ENCODE measurements around the gene DMRTC2. TPM values are rescaled to one million over a fixed set of nuclear protein-coding genes. Genes with fewer than 3 reads are reported as not detected.

The DMRTC2 gene
- total and polyA plus RNA-seq, 8 donors, result not detected

- H3K4me1 ChIP-seq, result no peaks in the 10 kb centered on the region
- intact Hi-C loops (cut with DNase I; ENCODE audit: low total_unique reads), result no loop called here
- WGBS, 5 donors, result 43 to 50% (median 46%) methylated on average over 2 of the region's 2 CpGs
- H3K36me3 ChIP-seq, result no peaks in the 10 kb centered on the region
- H3K27me3 ChIP-seq, result peaks cover 0 to 13% (median 0%) of the 10 kb centered on the region in 3 donors
- peak in 1 of 2 donors; percentile 9 for DNase-seq
- TF ChIP-seq POLR2AphosphoS5 (IDR thresholded peaks at IDR 0.05) (no peak), EP300 (IDR thresholded peaks at IDR 0.05) (no peak)
- TF ChIP-seq, protein P1, sequence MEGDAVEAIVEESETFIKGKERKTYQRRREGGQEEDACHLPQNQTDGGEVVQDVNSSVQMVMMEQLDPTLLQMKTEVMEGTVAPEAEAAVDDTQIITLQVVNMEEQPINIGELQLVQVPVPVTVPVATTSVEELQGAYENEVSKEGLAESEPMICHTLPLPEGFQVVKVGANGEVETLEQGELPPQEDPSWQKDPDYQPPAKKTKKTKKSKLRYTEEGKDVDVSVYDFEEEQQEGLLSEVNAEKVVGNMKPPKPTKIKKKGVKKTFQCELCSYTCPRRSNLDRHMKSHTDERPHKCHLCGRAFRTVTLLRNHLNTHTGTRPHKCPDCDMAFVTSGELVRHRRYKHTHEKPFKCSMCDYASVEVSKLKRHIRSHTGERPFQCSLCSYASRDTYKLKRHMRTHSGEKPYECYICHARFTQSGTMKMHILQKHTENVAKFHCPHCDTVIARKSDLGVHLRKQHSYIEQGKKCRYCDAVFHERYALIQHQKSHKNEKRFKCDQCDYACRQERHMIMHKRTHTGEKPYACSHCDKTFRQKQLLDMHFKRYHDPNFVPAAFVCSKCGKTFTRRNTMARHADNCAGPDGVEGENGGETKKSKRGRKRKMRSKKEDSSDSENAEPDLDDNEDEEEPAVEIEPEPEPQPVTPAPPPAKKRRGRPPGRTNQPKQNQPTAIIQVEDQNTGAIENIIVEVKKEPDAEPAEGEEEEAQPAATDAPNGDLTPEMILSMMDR (IDR thresholded peaks at IDR 0.05), result no peak
- H3K4me3 ChIP-seq, result no peak overlapping the region
- peak overlapping the region in 2 of 5 donors; percentile 57 to 71 for H3K27ac ChIP-seq
- no peaks in the 10 kb centered on the region for H3K9me3 ChIP-seq
These were observed 43.0 kb upstream of the DMRTC2 start for GRCh38 chr19:41801792-41802211.

DNA sequence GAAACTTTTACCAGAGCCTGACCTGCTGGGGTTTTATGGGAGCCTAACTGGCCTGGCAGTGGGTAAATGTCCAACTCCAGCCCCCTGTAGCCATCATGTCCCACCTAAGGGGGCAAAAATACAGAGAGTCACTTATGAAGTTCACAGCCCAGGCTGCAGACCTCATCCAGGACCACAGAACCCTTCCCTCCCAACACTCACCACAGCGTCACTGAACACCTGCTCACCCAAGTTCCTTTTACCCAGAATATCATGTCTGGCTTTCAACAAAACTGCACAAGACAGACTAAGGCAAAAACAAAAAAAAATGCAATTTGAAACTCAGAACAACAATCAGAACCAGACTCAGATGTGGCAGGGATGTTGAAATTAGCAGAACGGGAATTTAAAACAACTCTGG, 42.1 kb upstream of the DMRTC2 start:
- no peak for DNase-seq

GRCh38 chr19:41804336-41804735, 40.5 kb upstream of the DMRTC2 start:
- Histone ChIP-seq H3K27me3 (peaks cover 0 to 22% (median 0%) of the 10 kb centered on the region in 3 donors), H3K9me3 (no peaks in the 10 kb centered on the region), H3K36me3 (no peaks in the 10 kb centered on the region), H3K27ac (peak overlapping the region in 2 of 5 donors; percentile 17 to 36), H3K4me3 (no peak overlapping the region), H3K4me1 (no peaks in the 10 kb centered on the region)
- WGBS, 5 donors, result 64 to 81% (median 73%) methylated on average over 3 of the region's 3 CpGs
- intact Hi-C loops (cut with DNase I; ENCODE audit: low total_unique reads), result no loop called here
- DNase-seq, result no peak
- no peak for TF ChIP-seq EP300 (IDR thresholded peaks at IDR 0.05)
- no peak for TF ChIP-seq POLR2AphosphoS5 (IDR thresholded peaks at IDR 0.05)
- TF ChIP-seq POLR2A (IDR thresholded peaks at IDR 0.05), result no peak
- TF ChIP-seq, protein P1 (IDR thresholded peaks at IDR 0.05), result no peak

More for the DNA sequence above, 42.1 kb upstream of the DMRTC2 start:
- H3K9me3 ChIP-seq, result no peaks in the 10 kb centered on the region
- peak overlapping the region in 2 of 5 donors; percentile 55 to 71 for H3K27ac ChIP-seq
- TF ChIP-seq POLR2A (IDR thresholded peaks at IDR 0.05), result no peak
- intact Hi-C loops (cut with DNase I; ENCODE audit: low total_unique reads), result no loop called here
- H3K4me1 ChIP-seq, result no peaks in the 10 kb centered on the region
- H3K27me3 ChIP-seq, result peaks cover 0 to 13% (median 0%) of the 10 kb centered on the region in 3 donors
- 66 to 84% (median 76%) methylated on average over 2 of the region's 2 CpGs for WGBS, 5 donors
- H3K4me3 ChIP-seq, result no peak overlapping the region
- no peaks in the 10 kb centered on the region for H3K36me3 ChIP-seq

DNA sequence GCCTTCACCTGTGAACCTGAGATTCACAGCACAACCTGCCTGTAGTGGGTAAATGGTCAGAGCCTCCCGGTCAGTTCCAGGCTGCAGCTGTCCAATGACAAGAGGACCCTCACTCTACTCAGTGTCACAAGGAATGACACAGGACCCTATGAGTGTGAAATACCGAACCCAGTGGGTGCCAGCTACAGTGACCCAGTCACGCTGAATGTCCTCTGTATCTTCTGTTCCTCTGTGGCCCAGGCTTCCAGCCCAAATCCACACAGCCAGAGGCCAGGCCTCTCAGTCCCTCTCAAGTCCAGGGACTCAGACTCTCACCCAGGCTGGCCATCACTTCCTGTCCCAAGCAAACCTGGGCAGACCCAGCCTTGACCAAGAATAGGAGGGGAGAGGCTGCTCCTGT, 37.7 kb upstream of the DMRTC2 start:
- Histone ChIP-seq H3K36me3 (no peaks in the 10 kb centered on the region), H3K4me1 (no peaks in the 10 kb centered on the region), H3K27me3 (peaks cover 0 to 35% (median 6%) of the 10 kb centered on the region in 3 donors), H3K9me3 (no peaks in the 10 kb centered on the region), H3K4me3 (no peak overlapping the region), H3K27ac (no peak overlapping the region)
- no peak for TF ChIP-seq POLR2AphosphoS5 (IDR thresholded peaks at IDR 0.05)
- no peak for TF ChIP-seq POLR2A (IDR thresholded peaks at IDR 0.05)
- no peak for TF ChIP-seq EP300 (IDR thresholded peaks at IDR 0.05)
- TF ChIP-seq, protein P1 (IDR thresholded peaks at IDR 0.05), result no peak
- no peak for DNase-seq
- WGBS, 5 donors, result 72 to 88% (median 82%) methylated on average over 2 to 3 of the region's 3 CpGs
- intact Hi-C loops (cut with DNase I; ENCODE audit: low total_unique reads), result no loop called here
